Activated naive CD4-positive, alpha-beta T cell treated with Interleukin-2 at 50 U/mL for 16 hours (primary cell): ENCODE measurements around the gene GSK3B.

Experiments
- DNase-seq: peaks from one replicate; pipeline ENCODE4 v3.0.0-alpha.2; 2020

Gene GSK3B

DNA sequence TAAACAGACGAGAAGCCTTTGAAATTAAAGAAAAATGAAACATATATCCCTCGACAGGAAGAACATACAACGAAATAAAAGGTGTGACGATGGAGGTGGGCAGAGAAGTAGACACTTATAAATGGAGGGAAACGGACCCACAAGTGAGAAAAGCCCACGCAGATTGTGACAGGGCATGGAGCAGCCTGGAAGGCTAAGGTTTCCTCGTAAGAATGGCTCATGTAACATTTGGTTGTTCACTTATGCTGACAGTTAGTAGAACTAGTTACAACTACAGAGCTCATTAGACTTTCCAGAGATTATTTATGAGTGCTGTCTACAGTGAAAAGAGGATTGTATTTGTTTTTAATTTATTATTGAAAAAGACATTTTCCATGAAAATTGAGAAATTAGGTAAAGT is 229.8 kb downstream of the GSK3B start:
- DNase-seq = no peak

- no peak for DNase-seq
Measured at GRCh38 chr3:119862616-119863015, 231.6 kb downstream of the GSK3B start.

GRCh38 chr3:119861681-119862080 is 232.6 kb downstream of the GSK3B start:
- DNase-seq = no peak

DNA sequence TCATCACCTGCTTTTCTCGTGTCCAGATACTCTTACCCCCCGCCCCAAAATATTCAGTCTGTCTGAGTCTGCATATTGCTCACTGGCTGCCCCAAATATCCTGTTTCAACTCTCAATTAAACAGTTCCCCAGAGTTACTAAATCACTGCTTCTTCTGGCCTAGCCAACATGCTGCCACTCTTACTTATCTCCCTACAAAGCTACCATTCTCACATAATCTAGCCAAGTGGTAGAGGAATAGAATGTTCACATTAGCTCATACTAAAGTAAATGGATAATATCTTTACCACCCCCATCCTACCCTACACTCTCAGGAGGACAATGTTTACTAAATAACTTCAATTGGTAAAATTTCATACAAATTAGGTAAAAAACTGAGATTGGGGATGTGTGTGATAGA is 234.5 kb downstream of the GSK3B start:
- DNase-seq = no peak

- no peak for DNase-seq
Measured at GRCh38 chr3:119858957-119859356, 235.3 kb downstream of the GSK3B start.

DNA sequence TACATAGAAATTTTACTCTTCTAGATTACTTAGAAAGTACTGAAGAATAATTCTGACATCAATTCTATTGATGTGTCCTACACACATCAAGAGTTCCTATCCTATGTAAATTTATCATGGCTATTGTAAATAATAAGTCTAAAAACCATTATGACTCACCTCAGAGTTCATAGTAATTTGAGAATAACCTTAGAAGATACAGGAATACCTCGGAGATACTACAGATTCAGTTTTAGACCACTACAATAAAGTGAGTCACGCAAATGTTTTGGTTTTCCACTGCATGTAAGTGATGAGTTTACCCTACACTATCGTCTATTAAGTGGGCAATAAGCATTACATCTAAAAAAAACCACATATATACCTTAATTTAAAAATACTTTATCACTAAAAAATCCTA is 237.6 kb downstream of the GSK3B start:
- DNase-seq = no peak

DNA sequence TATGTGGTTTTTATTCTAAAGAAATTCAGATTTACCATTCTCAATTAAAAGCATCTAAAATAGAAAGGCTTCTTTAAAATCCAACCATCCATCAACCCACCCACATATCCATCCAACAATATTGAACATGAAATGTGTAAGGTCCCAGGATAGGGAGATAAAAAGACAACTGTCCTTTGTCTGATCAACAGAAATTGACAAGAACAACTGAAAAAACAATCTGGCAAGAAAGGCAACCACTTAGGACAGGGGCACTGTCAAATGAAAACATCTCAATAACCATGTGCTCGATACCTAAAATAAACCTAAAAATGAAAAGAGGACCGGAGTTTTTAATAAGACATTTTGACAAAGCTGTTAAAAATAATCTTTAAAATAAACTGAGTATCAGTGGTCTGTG is 245.1 kb downstream of the GSK3B start:
- DNase-seq = no peak

GRCh38 chr3:119841808-119842471 is 252.3 kb downstream of the GSK3B start:
- no peak for DNase-seq

GRCh38 chr3:119835556-119835955 is 258.7 kb downstream of the GSK3B start:
- no peak for DNase-seq

DNA sequence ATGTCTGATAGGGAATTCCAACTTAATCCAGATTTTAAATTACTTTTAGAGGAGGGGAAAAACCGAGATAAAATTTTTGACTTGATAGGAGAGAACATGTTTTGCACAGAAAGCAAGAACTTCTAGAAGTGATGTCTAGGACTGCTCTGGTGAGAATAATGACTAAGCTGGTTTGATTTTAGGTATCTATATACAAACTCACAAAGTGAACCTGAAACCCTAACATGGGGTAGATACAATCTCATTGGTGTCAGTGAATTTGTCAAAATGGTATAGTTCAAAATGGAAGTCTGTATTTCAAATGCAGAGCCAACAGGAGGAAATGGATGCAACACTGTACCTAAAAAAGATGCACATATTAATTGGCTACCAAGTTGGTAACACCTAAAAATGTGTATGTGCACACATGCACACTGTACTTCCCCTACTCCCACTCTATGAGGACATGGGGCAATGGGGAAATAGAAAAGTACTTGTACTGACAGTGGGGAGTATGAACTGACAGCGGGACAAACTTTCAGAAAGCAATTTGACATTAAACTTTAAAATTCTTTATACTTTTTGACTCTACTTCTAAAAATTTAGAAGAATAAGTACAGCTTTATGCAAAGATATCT is 259.4 kb downstream of the GSK3B start:
- DNase-seq = no peak

GRCh38 chr3:119831941-119832371 is 262.3 kb downstream of the GSK3B start:
- no peak for DNase-seq

DNA sequence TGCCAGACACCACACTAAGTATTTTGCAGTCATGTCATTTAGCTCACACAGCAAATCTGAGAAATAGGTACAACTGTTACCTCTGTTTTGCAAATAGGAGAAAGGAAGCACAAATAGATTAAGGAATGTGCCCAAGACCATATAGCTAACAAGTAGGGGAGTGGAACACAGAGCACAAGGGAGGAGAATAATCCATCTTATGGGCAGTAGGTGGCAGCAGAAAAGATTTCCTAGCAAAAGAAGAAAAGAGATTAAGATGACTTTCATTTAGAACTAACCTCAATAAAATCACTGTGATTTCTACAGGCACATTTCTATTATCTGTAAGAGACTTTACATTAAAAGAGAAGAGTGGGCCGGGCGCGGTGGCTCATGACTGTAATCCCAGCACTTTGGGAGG is 263.2 kb downstream of the GSK3B start:
- DNase-seq = no peak

DNA sequence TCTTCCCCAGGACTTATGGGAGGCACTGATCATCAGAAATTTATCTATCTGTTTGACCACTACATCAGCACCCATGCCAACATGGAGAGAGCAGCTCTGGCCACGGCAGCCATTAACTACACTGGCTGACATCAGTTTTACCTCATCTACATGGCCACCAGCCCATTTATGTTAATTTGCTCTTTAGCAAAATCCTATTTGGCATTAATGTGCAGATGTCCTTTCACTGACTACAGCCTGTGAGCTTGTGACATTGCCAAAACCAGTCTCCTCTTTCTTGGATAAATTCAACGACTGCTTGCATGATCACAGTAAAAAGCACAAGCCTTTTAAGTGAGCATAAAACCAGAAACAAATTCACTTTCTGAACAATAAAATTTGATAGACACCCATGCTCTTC is 264.8 kb downstream of the GSK3B start:
- DNase-seq = no peak

GRCh38 chr3:119826711-119827608 is 267.3 kb downstream of the GSK3B start:
- DNase-seq = no peak

GRCh38 chr3:119825820-119826219 is 268.4 kb downstream of the GSK3B start:
- no peak for DNase-seq

GRCh38 chr3:119819806-119820205 is 274.4 kb downstream of the GSK3B start:
- no peak for DNase-seq

DNA sequence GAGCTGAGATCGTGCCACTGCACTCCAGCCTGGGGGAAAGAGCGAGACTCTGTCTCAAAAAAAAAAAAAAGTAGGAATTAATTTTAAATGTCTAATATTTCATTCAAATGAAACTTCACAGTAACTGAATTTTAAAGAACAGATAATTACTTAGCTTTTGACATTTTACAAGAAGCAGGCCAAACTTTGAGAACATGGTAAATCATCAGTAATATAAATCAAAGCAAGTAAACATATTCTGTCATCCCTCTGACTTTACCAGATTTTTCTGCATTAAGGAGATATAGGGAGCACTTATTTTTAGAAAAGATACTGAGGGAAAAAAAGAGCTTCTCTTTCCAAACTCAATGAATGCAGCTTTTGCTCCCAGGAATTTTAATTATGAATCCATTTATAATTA is 275.3 kb downstream of the GSK3B start:
- DNase-seq = no peak

DNA sequence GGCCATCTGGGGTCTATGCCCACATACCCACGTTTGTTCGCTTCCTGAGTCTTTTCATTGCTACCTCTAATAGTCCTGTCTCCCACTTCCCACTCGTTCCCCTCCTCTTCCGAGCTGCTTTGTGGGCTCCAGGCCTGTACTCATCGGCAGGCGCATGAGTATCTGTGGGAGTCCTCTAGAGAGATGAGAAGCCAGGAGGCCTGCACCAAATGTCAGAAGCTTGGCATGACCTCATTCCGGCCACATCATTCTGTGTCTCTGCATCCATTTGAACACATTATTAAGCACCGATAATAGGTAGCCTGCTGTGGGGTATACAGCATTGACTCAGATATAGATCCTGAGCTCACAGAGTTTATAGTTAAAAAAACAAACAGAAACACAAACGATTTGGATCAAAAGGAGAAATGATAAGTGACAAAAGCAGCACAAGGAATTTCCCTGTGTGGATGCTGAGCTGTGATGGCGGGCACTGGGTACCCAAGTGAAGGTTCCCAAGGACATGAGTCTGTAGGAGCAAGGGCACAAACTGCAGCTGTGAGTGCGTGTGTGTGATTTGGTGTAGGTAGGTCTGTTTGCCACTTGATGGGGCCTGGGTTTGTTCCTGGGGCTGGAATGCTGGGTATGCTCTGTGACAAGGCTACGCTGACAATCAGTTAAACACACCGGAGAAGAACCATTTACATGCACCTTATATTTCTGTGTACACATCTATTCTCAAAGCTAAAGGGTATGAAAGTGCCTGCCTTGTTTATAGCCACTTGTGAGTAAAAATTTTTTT is 276.5 kb downstream of the GSK3B start:
- DNase-seq = no peak

DNA sequence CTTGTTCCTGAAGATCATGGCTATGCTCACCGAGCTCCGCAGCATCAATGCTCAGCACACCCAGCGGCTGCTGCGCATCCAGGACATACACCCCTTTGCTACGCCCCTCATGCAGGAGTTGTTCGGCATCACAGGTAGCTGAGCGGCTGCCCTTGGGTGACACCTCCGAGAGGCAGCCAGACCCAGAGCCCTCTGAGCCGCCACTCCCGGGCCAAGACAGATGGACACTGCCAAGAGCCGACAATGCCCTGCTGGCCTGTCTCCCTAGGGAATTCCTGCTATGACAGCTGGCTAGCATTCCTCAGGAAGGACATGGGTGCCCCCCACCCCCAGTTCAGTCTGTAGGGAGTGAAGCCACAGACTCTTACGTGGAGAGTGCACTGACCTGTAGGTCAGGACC is 277.2 kb downstream of the GSK3B start:
- no peak for DNase-seq

DNA sequence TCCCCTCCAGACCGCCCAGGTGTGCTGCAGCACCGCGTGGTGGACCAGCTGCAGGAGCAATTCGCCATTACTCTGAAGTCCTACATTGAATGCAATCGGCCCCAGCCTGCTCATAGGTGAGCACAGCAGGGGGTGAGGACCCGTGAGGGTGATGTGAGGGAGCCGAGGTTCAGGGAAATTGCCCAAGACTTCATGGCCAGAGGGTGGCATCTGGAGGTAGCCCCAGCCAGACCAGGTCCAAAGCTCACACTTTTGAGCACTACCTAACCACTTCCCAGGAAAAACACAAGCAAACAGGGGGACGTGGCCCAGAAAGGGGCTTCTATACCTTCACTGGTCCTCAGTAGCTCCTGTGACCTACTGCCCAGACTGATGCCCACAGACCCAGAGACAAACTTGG is 278.5 kb downstream of the GSK3B start:
- no peak for DNase-seq

GRCh38 chr3:119812491-119813058 is 281.7 kb downstream of the GSK3B start:
- no peak for DNase-seq

GRCh38 chr3:119810018-119810435 is 284.2 kb downstream of the GSK3B start:
- DNase-seq = peak; percentile 69
